ENCODE results near the gene MTRFR.

GRCh38 chr12:123243671-123244262 lies 10.5 kb downstream of the MTRFR start:
- TF ChIP-seq CTCF (IDR thresholded peaks at IDR 0.05) (no peak), EP300 (IDR thresholded peaks at IDR 0.05) (no peak), POLR2A (IDR thresholded peaks at IDR 0.05) (no peak), POLR2AphosphoS5 (IDR thresholded peaks at IDR 0.05) (no peak)

All from upper lobe of left lung (tissue), 4 donors.